GM23248 (cell line): ENCODE measurements around the gene ISCA2.

Source experiments
- EZH2 ChIP-seq: fragments of 200-600 bp; sonication (generic); IDR thresholded peaks from 2 replicates; pipeline ENCODE4 v1.6.1; 2018; ENCODE audit warnings: antibody characterized with exemption, mild to moderate bottlenecking; ENCODE audit not compliant: insufficient read depth, poor library complexity, severe bottlenecking
- EZH2phosphoT487 ChIP-seq: fragments of 200-600 bp; sonication (generic); IDR thresholded peaks from 2 replicates; pipeline ENCODE4 v1.6.1; 2018; ENCODE audit warnings: antibody characterized with exemption, moderate library complexity, mild to moderate bottlenecking, low read depth; ENCODE audit not compliant: insufficient read depth

GRCh38 chr14:74522740-74523139 is 29.2 kb downstream of the ISCA2 start:
- no peak for TF ChIP-seq EZH2
- TF ChIP-seq EZH2phosphoT487: no peak
